Erythroblast (primary cell): Measurements from ENCODE around the gene PLAAT1.

Experiments
- GATA1 ChIP-seq: IDR thresholded peaks from 2 replicates; pipeline ENCODE4 v1.6.1; 2011; ENCODE audit warnings: low read depth, mild to moderate bottlenecking, control low read depth, low read length, moderate library complexity
- POLR2A ChIP-seq: IDR thresholded peaks from 2 replicates; pipeline ENCODE4 v1.6.1; 2011; ENCODE audit warnings: mild to moderate bottlenecking, low read length

DNA sequence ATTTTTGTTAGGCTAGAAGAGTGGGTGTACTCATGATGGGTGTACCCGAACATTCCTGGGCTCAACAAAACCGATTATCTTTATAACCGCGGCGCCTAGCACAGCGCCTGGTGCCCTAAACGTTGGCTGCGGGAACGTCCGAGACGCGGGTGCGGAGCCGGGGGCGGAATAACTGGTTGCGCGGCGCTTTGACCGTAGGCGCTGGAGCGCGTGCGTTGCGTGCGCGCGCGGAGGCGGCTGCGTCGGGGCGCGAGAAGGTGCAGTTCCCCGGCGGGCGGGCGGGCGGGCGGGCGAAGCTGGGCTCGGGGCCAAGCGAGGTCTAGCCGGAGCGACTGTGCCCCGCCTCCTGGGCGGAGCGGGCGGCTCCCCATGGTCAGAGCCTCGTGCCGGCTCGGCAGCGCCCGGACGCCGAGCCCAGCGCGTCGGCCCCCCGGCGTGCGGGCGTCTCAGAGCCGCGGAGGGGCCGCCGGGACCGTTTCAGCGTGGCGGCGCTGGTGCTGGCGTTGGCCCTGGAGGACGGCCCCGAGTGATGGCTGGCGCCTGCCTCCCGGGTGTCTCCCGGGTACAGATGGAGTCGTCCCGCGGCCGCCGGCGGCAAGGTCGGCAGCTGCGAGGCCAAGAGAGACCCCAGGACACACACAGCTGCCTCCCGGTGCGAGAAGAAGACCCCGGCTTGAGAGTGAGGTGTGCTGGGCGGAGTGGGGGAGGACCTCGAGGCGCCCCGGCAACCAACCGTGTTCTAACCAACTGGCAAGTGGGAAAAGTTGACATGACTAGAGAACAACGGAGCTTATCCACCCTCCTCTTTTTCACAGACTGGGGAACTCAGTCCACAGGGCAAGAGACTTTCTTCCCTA lies at the start of gene PLAAT1:
- no peak for TF ChIP-seq POLR2A
- no peak for TF ChIP-seq GATA1
